IPS DF 6.9 (cell line): ENCODE results near the gene TTC7B.

Source experiments
- DNase-seq: peaks from one replicate; pipeline ENCODE4 v3.0.0-alpha.2; 2013; ENCODE audit warnings: low read depth, low spot score
- H3K27ac ChIP-seq: one replicate; pipeline ENCODE4 v1.5.1; 2013; ENCODE audit warnings: low read length, control low read depth
- H3K27me3 ChIP-seq: 2 replicates; pipeline ENCODE4 v1.6.1; 2013; ENCODE audit warnings: mild to moderate bottlenecking, low read length; ENCODE audit not compliant: control insufficient read depth, insufficient read depth
- H3K36me3 ChIP-seq: 2 replicates; pipeline ENCODE4 v1.6.1; 2013; ENCODE audit warnings: low read length; ENCODE audit not compliant: control insufficient read depth, insufficient read depth
- H3K4me1 ChIP-seq: 2 replicates; pipeline ENCODE4 v1.6.1; 2013; ENCODE audit warnings: low read length; ENCODE audit not compliant: control insufficient read depth, insufficient read depth
- H3K4me3 ChIP-seq: 2 replicates; pipeline ENCODE4 v1.5.1; 2013; ENCODE audit warnings: mild to moderate bottlenecking, low read length
- H3K9me3 ChIP-seq: 2 replicates; pipeline ENCODE4 v1.6.1; 2013; ENCODE audit warnings: low read length, inconsistent platforms; ENCODE audit not compliant: control insufficient read depth, insufficient read depth
- WGBS: extraction: QIAGEN DNeasy Blood & Tissue Kit; methylation state at CpG from one replicate; pipeline ENCODE4 v1.1.7; 2013; ENCODE audit warnings: mixed read lengths, missing lambda C conversion rate; ENCODE audit not compliant: insufficient read length, insufficient coverage; 5-methylcytosine and 5-hydroxymethylcytosine counted together

Gene TTC7B

GRCh38 chr14:90791486-90791885 lies 24.7 kb downstream of the TTC7B start:
- H3K4me1 ChIP-seq = no peaks in the 10 kb centered on the region
- H3K4me3 ChIP-seq = no peak overlapping the region
- no peak for DNase-seq
- no peaks in the 10 kb centered on the region for H3K9me3 ChIP-seq
- H3K36me3 ChIP-seq = no peaks in the 10 kb centered on the region
- H3K27me3 ChIP-seq = no peaks in the 10 kb centered on the region
- no CpG with 5 or more reads among the region's 12 CpGs for WGBS
- no peak overlapping the region for H3K27ac ChIP-seq

GRCh38 chr14:90788031-90788430 lies 28.2 kb downstream of the TTC7B start:
- H3K4me3 ChIP-seq = no peak overlapping the region
- WGBS = no CpG with 5 or more reads among the region's 7 CpGs
- H3K9me3 ChIP-seq = no peaks in the 10 kb centered on the region
- DNase-seq = no peak
- H3K36me3 ChIP-seq = no peaks in the 10 kb centered on the region
- H3K27me3 ChIP-seq = no peaks in the 10 kb centered on the region
- H3K4me1 ChIP-seq = no peaks in the 10 kb centered on the region
- H3K27ac ChIP-seq = no peak overlapping the region

GRCh38 chr14:90785876-90786450 lies 30.3 kb downstream of the TTC7B start:
- Histone ChIP-seq H3K27ac (no peak overlapping the region), H3K9me3 (no peaks in the 10 kb centered on the region), H3K4me3 (no peak overlapping the region), H3K27me3 (no peaks in the 10 kb centered on the region), H3K36me3 (no peaks in the 10 kb centered on the region), H3K4me1 (no peaks in the 10 kb centered on the region)
- DNase-seq = no peak
- no CpG with 5 or more reads among the region's 15 CpGs for WGBS

- no peak for DNase-seq
- no peaks in the 10 kb centered on the region for H3K9me3 ChIP-seq
- no CpG with 5 or more reads among the region's 7 CpGs for WGBS
- H3K4me1 ChIP-seq = no peaks in the 10 kb centered on the region
- no peak overlapping the region for H3K27ac ChIP-seq
- H3K36me3 ChIP-seq = no peaks in the 10 kb centered on the region
- no peak overlapping the region for H3K4me3 ChIP-seq
- H3K27me3 ChIP-seq = no peaks in the 10 kb centered on the region
These were observed 30.8 kb downstream of the TTC7B start for GRCh38 chr14:90785471-90785870.

GRCh38 chr14:90784621-90785270 lies 31.5 kb downstream of the TTC7B start:
- H3K36me3 ChIP-seq = no peaks in the 10 kb centered on the region
- WGBS = no CpG with 5 or more reads among the region's 9 CpGs

GRCh38 chr14:90783344-90783743 lies 32.9 kb downstream of the TTC7B start:
- WGBS = no CpG with 5 or more reads among the region's 6 CpGs
- no peaks in the 10 kb centered on the region for H3K36me3 ChIP-seq
- DNase-seq = no peak

More at GRCh38 chr14:90784621-90785270, 31.5 kb downstream of the TTC7B start:
- DNase-seq = no peak
- Histone ChIP-seq H3K4me3 (no peak overlapping the region), H3K27me3 (no peaks in the 10 kb centered on the region), H3K27ac (no peak overlapping the region), H3K4me1 (no peaks in the 10 kb centered on the region), H3K9me3 (no peaks in the 10 kb centered on the region)

GRCh38 chr14:90782892-90783291 lies 33.3 kb downstream of the TTC7B start:
- Histone ChIP-seq H3K4me3 (no peak overlapping the region), H3K27ac (no peak overlapping the region), H3K36me3 (no peaks in the 10 kb centered on the region), H3K27me3 (no peaks in the 10 kb centered on the region), H3K9me3 (no peaks in the 10 kb centered on the region), H3K4me1 (no peaks in the 10 kb centered on the region)
- WGBS = no CpG with 5 or more reads among the region's 4 CpGs
- no peak for DNase-seq

More at GRCh38 chr14:90783344-90783743, 32.9 kb downstream of the TTC7B start:
- Histone ChIP-seq H3K27me3 (no peaks in the 10 kb centered on the region), H3K4me3 (no peak overlapping the region), H3K4me1 (no peaks in the 10 kb centered on the region), H3K9me3 (no peaks in the 10 kb centered on the region), H3K27ac (no peak overlapping the region)

GRCh38 chr14:90781876-90782275 lies 34.4 kb downstream of the TTC7B start:
- no peaks in the 10 kb centered on the region for H3K36me3 ChIP-seq
- no peak overlapping the region for H3K4me3 ChIP-seq
- no peak for DNase-seq
- no peak overlapping the region for H3K27ac ChIP-seq
- no peaks in the 10 kb centered on the region for H3K9me3 ChIP-seq
- H3K4me1 ChIP-seq = no peaks in the 10 kb centered on the region
- H3K27me3 ChIP-seq = no peaks in the 10 kb centered on the region
- WGBS = no CpG with 5 or more reads among the region's 8 CpGs

GRCh38 chr14:90781344-90781761 lies 34.9 kb downstream of the TTC7B start:
- Histone ChIP-seq H3K27ac (no peak overlapping the region), H3K4me1 (no peaks in the 10 kb centered on the region), H3K4me3 (no peak overlapping the region), H3K9me3 (no peaks in the 10 kb centered on the region), H3K36me3 (no peaks in the 10 kb centered on the region), H3K27me3 (no peaks in the 10 kb centered on the region)
- WGBS = no CpG with 5 or more reads among the region's 4 CpGs
- no peak for DNase-seq

- no peak overlapping the region for H3K27ac ChIP-seq
- WGBS = no CpG with 5 or more reads among the region's 12 CpGs
- no peak overlapping the region for H3K4me3 ChIP-seq
- no peaks in the 10 kb centered on the region for H3K9me3 ChIP-seq
- H3K4me1 ChIP-seq = no peaks in the 10 kb centered on the region
- no peaks in the 10 kb centered on the region for H3K36me3 ChIP-seq
- DNase-seq = no peak
- H3K27me3 ChIP-seq = no peaks in the 10 kb centered on the region
These were observed 35.7 kb downstream of the TTC7B start for GRCh38 chr14:90780519-90780918.
